GM19467 (cell line): ENCODE results near the gene GPI.
"Not testable (repeated sequence)": the region's sequence is repeated elsewhere in the genome, so short reads cannot be mapped to it uniquely, and the experiment has no call there.

Experiments used
- ATAC-seq: cut with Tn5 transposase; IDR thresholded peaks from one replicate; pipeline ENCODE4 v1.9.1; 2021; ENCODE audit warnings: mild to moderate bottlenecking, moderate library complexity; ENCODE audit not compliant: unreplicated experiment

GPI gene

GRCh38 chr19:34400844-34401243, 35.8 kb downstream of the GPI start:
- ATAC-seq = not testable (repeated sequence)

DNA sequence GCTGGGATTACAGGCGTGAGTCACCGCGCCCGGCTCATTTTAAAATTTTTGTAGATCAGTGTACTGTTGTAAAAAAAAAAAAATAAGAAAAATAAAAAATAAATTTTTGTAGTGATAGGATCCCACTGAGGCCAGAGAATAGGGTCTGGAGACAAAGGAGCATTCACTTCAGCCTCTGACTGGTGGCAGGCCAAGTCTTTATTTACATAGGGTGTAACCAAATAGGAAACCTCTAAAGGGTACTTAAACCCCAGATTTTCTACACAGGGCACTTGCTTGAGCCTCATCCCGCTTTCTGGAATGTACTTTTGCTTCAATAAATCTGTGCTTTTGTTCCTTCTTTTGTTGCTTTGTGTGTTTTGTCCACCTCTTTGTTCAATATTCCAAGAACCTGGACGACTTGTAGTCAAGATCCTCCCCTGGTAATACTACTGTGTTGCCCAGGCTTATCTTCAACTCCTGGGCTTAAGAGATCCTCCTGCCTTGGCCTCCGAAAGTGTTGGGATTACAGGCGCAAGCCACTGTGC, 37.1 kb downstream of the GPI start:
- ATAC-seq = no peak

DNA sequence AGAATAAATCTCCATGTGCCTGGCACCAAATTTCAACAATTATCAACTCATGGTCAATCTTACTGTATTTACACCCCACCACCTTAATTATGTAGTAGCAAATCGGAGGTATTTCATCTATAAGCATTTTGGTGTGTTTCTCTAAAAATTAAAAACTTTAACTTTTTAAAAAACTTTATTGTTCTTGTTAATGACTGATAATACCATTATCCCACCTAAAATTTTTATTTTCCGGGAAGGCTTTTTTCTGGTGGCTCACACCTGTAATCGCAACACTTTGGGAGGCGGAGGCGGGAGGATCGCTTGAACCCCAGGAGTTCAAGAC, 38.8 kb downstream of the GPI start:
- ATAC-seq = no peak

DNA sequence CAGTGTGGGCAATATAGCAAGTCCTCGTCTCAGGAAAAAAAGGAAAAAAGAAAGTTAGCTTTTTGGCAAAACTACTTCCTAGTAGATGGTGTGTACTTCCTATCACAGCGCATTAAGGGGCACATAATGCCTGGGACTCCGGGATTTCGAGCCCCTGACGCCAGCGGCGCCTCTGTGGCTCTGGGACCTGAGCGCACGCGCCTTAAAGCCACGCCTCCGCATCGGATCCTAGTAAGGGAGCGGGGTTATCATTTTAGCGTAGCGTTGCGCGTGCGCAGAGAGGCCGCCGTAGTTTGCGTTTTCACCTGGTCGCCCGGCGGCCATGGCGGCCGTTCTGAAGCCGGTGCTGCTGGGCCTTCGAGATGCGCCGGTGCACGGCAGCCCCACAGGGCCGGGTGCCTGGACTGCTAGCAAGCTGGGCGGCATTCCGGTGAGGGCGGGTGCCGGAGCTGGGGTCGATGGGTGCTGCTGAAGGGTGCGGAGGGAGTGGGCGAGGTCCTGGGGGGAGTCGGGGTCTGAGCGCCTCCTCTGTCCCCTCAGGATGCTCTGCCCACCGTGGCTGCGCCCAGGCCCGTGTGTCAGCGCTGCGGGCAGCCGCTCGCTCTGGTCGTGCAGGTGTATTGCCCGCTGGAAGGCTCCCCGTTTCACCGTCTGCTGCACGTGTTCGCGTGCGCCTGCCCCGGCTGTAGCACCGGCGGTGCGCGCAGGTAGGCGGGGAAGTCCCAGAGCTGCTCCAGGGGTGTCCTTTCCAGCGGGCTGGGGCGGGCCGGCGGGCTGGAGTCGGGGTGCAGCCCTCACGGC, 39.3 kb downstream of the GPI start, which contains the start of gene PDCD2L:
TSS of gene PDCD2L (plus strand) at position 291 of the 801 bp plus-strand sequence. CDS start at position 323, 32 bp downstream.
- peak; percentile 72 for ATAC-seq

GRCh38 chr19:34405892-34406660, 41.1 kb downstream of the GPI start:
- ATAC-seq = no peak

DNA sequence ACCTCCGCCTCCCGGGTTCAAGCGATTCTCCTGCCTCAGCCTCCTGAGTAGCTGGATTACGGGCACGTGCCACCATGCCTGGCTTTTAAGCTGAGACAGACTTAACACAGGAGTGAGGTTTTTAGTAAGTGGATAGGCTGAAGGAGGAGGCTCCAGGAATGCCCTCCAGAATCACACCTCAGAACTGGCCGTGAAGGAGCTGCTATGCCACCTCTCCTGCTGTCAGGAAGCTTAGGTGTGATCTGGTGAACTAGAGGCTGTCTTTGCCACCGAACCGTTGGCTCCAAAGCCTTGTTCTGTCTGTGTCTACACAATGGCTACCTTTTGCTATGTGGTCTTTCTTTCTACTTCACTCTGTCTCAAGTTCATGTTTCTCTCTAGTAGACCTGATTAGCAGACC, 43.4 kb downstream of the GPI start:
- no peak for ATAC-seq

GRCh38 chr19:34409189-34410164, 44.5 kb downstream of the GPI start:
- ATAC-seq = no peak

- no peak for ATAC-seq
These were observed 46.2 kb downstream of the GPI start for GRCh38 chr19:34411216-34411615.

GRCh38 chr19:34416021-34416545, 51.1 kb downstream of the GPI start:
- ATAC-seq = no peak

DNA sequence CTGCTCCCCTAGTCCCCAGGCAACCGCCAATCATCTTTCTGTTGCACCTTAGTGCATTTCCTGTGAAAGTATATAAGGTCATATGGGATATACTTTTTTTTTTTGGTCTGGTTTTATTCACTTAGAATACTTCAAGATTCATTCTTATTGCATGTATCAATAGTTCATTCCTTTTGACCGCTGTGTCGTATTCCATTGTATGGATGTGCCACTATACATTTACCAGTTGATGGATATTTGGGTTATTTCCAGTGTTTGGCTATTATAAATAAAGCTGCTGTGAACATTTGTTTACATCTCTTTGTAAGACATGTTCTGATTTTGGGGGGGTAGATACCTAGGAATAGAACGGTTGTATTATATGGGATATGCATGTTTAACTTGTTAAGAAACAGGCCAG, 53.3 kb downstream of the GPI start:
- ATAC-seq = no peak

DNA sequence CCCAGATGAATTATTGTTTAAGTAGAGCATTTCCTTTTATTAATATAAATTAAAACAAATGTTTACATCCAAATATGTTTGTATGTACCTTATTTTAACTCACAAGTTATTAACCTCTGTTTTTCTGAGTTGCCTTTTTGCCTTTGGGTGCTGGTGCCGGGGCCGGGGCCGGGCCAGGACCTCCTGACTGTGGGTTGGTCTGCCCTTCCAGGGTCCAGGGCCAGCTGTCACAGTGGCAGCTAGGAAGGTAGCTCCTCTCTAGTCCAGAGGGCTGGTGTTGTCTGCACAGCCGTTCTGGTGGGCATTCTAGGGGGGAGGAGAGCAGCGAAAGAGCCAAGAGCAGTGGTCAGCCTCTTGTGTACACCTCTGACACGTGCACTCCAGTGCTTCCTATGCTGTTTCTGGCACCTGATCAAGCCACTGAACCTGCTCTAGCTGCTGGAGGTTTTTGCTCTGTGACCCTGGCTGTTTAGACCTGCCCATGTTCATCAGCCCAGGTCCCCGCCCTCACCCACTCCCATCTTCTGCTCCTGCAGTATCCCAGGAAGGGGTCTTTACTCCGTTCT, 61.2 kb downstream of the GPI start:
- no peak for ATAC-seq

DNA sequence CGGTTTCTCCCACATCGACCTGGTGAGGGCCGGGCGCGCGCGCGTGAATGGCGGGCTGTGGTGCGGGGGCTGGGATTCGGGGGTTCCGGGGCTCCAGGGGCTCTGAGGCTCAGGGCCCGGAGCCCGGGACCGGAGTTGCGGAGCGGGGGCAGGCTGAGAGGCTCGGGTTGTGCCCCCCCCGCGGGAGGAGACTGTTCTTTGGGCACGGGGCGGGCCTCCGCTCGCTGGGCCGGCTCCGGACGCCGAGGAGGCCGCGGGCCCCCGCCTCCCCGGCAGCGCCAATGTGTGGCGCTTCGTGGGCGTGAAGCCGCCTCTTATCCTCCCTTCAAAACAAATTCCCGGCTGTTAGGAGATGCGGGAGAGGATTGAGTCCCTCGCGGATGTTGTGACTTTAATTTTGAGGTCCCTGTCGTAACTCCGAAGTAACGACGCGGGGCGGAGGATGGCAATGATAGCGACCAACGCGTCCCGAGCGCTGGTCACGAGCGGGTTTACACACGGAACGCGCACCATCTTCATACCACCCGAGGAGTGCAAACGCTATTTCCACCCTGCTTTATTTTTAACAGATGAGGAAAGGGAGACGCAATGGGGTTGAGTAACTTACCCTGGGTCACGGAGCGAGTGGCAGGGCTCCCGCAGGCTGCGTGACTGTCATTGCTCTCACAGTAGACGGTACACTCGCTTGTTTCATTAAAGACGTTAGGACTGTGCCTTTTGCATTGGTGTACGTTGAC, 63.7 kb downstream of the GPI start:
- peak; percentile 38 for ATAC-seq

GRCh38 chr19:34429553-34429952, 64.6 kb downstream of the GPI start:
- no peak for ATAC-seq

DNA sequence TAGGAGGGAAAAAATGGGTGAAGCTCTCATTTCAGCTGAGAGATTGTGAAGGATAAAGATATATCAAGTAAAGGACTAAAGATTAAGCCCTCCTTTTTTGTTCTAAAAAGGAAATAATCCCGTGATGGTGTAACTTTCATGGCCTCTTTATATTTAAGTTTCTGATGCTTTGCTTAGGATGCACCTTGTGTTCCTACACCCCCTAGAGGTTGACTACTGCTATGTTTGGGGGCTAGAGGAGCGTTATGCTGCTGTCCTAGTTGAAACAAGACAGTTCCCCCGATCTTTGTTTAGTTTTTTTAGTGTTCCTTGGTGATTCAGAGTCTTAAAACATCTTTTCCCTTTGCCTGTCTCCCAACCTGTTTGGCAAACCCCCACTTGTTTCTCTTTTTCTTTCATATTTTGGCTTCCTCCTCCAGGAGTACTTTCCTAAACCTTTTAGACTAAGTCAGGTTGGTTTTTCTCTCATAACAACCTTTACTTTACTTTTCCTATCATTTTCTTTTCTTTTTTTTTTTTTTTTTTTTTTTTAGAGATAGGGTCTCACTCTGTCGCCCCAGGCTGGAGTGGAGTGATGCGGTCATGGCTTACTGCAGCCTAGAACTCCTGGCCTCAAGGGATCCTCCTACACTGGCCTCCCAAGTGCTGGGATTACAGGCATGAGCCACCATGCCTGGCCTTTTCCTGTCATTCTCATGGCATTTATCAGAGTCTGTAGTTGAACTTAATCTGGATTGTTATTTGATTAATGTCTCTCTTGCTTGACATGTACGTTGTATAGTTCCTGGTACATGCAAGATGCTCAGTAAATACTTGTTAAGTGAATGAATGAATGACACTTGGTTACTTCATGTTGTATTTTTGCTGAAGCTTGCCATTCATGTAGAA, 66.0 kb downstream of the GPI start:
- no peak for ATAC-seq

GRCh38 chr19:34431681-34432402, 66.8 kb downstream of the GPI start:
- no peak for ATAC-seq

DNA sequence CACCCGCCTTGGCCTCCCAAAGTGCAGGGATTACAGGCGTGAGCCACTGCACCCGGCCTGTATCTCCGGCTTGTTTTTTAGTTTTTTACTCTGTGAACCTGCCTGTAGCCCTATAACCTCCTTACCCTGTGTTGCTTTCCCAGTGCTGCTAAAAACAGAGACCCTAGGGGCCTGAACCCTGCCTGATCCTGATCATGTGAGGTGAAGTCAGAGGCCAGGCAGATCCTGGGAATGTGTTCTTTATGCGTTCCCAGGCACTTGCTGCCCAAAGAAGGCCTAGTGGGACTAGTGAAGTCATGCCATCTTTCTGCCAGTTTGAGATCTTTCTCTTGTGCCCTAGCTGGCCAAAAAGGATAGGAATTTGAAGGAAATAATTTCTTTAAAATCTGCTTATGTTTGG, 67.8 kb downstream of the GPI start:
- ATAC-seq = no peak

GRCh38 chr19:34436716-34437115, 71.7 kb downstream of the GPI start:
- ATAC-seq = no peak

GRCh38 chr19:34448191-34448590, 83.2 kb downstream of the GPI start:
- ATAC-seq = no peak
